Caco-2 (cell line): ENCODE data around the gene CCL1. TPM values are rescaled to one million over a fixed set of nuclear protein-coding genes. Genes with fewer than 3 reads are reported as not detected.

Experiments used
- BruUV-seq: library from RNA; stranded (reverse); fragments of 400-500 nt; replicated peaks from 2 replicates; lab custom pipeline; 2021; lab: Mats Ljungman, UMichigan
- CTCF ChIA-PET: fragments of 300-600 bp; sonication (Branson Sonifier 250); formaldehyde crosslinking; loops from one replicate; lab custom pipeline; 2022; ENCODE audit warnings: antibody characterized with exemption; lab: Charles Lee
- POLR2A ChIA-PET: fragments of 300-600 bp; sonication (Branson Sonifier 250); formaldehyde crosslinking; loops from one replicate; lab custom pipeline; 2022; ENCODE audit warnings: antibody characterized with exemption; lab: Charles Lee
- DNase-seq, 2 experiments: peaks; one replicate each; pipeline versions ENCODE4 v3.0.0 to v3.0.0-alpha.2; 2020 to 2022
- H3K27me3 ChIP-seq: replicated peaks from 2 replicates; pipeline ENCODE4 v1.6.0; 2011; ENCODE audit warnings: low read length; ENCODE audit not compliant: control insufficient read depth, insufficient read depth
- H3K36me3 ChIP-seq: 2 replicates; pipeline ENCODE4 v1.5.1; 2011; ENCODE audit warnings: low read length; ENCODE audit not compliant: control insufficient read depth, insufficient read depth
- H3K4me1 ChIP-seq: fragments of 250-450 bp; sonication (Bioruptor Pico); 2 replicates; pipeline ENCODE4 v1.5.1; 2020; ENCODE audit warnings: mild to moderate bottlenecking
- H3K4me3 ChIP-seq: 2 replicates; pipeline ENCODE4 v1.5.1; 2011; ENCODE audit warnings: low read depth, mild to moderate bottlenecking, control low read depth, low read length
- H3K9me3 ChIP-seq: fragments of 250-450 bp; sonication (Bioruptor Pico); 2 replicates; pipeline ENCODE4 v1.5.1; 2020; ENCODE audit warnings: mild to moderate bottlenecking, moderate library complexity
- H3K27ac Mint-ChIP-seq: one replicate; pipeline ENCODE4 v1.8.0; 2022; ENCODE audit warnings: mixed read lengths; ENCODE audit not compliant: unreplicated experiment
- H3K27me3 Mint-ChIP-seq: one replicate; pipeline ENCODE4 v1.8.0; 2022; ENCODE audit warnings: mixed read lengths; ENCODE audit not compliant: insufficient read depth, unreplicated experiment
- H3K36me3 Mint-ChIP-seq: one replicate; pipeline ENCODE4 v1.8.0; 2022; ENCODE audit warnings: mild to moderate bottlenecking, mixed read lengths; ENCODE audit not compliant: insufficient read depth, unreplicated experiment
- H3K4me1 Mint-ChIP-seq: one replicate; pipeline ENCODE4 v1.8.0; 2022; ENCODE audit warnings: low read depth, mixed read lengths; ENCODE audit not compliant: unreplicated experiment
- H3K4me3 Mint-ChIP-seq: one replicate; pipeline ENCODE4 v1.8.0; 2022; ENCODE audit warnings: mild to moderate bottlenecking, moderate library complexity, mixed read lengths; ENCODE audit not compliant: unreplicated experiment
- H3K9me3 Mint-ChIP-seq: one replicate; pipeline ENCODE4 v1.8.0; 2022; ENCODE audit warnings: mixed read lengths; ENCODE audit not compliant: unreplicated experiment
- CTCF ChIP-seq, 2 experiments: fragments of 200-600 bp in 1 of 2; IDR thresholded peaks; 1 replicate in 1 of 2; 2 replicates in 1 of 2; pipeline versions ENCODE4 v1.5.1 to v1.8.0; 2011 to 2022; ENCODE audit warnings: antibody characterized with exemption in 1 of 2, control low read depth in 1 of 2, inconsistent platforms in 1 of 2, low read depth in 1 of 2, low read length in 1 of 2, mild to moderate bottlenecking in 1 of 2, moderate library complexity in 1 of 2; ENCODE audit not compliant: insufficient read depth in 1 of 2, severe bottlenecking in 1 of 2, unreplicated experiment in 1 of 2
- intact Hi-C: fragments of 100-400 bp; cut with micrococcal nuclease; formaldehyde crosslinking; loops from one replicate; pipeline ENCODE4 v1.10.0; 2022; ENCODE audit not compliant: unreplicated experiment
- total RNA-seq: library from RNA; stranded (reverse); gene quantifications from 2 replicates; pipeline ENCODE4 v1.2.3, GENCODE V29; 2022

The CCL1 gene
- total RNA-seq, 1 experiment from 2014 or later: not detected

- Mint-ChIP-seq H3K9me3 (no peaks in the 10 kb centered on the region), H3K4me3 (no peak overlapping the region), H3K27me3 (peaks cover 14% of the 10 kb centered on the region), H3K27ac (no peak overlapping the region), H3K36me3 (no peaks in the 10 kb centered on the region), H3K4me1 (peaks cover 6% of the 10 kb centered on the region)
- DNase-seq: no peak
- H3K4me1 ChIP-seq: peaks cover 9% of the 10 kb centered on the region; the same call in 1 of the 2 replicates
- POLR2A ChIA-PET: no interaction called here
- no peaks in the 10 kb centered on the region for H3K27me3 ChIP-seq
- no peak overlapping the region for H3K4me3 ChIP-seq
- no peak for TF ChIP-seq CTCF (IDR thresholded peaks at IDR 0.05; ENCODE audit: insufficient read depth in 1 of 2, low read depth in 1 of 2, low read length in 1 of 2, severe bottlenecking in 1 of 2, unreplicated experiment in 1 of 2)
- no TSS peak for BruUV-seq
- intact Hi-C loops: no loop called here
- no peaks in the 10 kb centered on the region for H3K36me3 ChIP-seq
- CTCF ChIA-PET: interaction anchor here (1.3 kb wide), 1 partner anchor 11 kb away, joined by 3 read pairs; no protein-coding TSS in a partner anchor
- H3K9me3 ChIP-seq: no peaks in the 10 kb centered on the region
Measured at GRCh38 chr17:34368196-34368945, 5.3 kb upstream of the CCL1 start.

GRCh38 chr17:34367486-34368195 lies 4.6 kb upstream of the CCL1 start:
- DNase-seq: no peak
- no peaks in the 10 kb centered on the region for H3K9me3 ChIP-seq
- Mint-ChIP-seq H3K27ac (no peak overlapping the region), H3K9me3 (no peaks in the 10 kb centered on the region), H3K4me1 (peaks cover 6% of the 10 kb centered on the region), H3K27me3 (peaks cover 14% of the 10 kb centered on the region), H3K36me3 (no peaks in the 10 kb centered on the region), H3K4me3 (no peak overlapping the region)
- no peak overlapping the region for H3K4me3 ChIP-seq
- CTCF ChIA-PET: interaction anchor here (1.3 kb wide), 1 partner anchor 10 kb away, joined by 3 read pairs; no protein-coding TSS in a partner anchor
- TF ChIP-seq CTCF (IDR thresholded peaks at IDR 0.05; ENCODE audit: insufficient read depth in 1 of 2, low read depth in 1 of 2, low read length in 1 of 2, severe bottlenecking in 1 of 2, unreplicated experiment in 1 of 2): no peak
- intact Hi-C loops: no loop called here
- no TSS peak for BruUV-seq
- POLR2A ChIA-PET: no interaction called here
- no peaks in the 10 kb centered on the region for H3K27me3 ChIP-seq
- peaks cover 9% of the 10 kb centered on the region; the same call in 1 of the 2 replicates for H3K4me1 ChIP-seq
- H3K36me3 ChIP-seq: no peaks in the 10 kb centered on the region

- Histone ChIP-seq H3K9me3 (no peaks in the 10 kb centered on the region), H3K4me1 (peaks cover 9% of the 10 kb centered on the region; the same call in 1 of the 2 replicates), H3K4me3 (no peak overlapping the region), H3K36me3 (no peaks in the 10 kb centered on the region), H3K27me3 (no peaks in the 10 kb centered on the region)
- CTCF ChIA-PET: no interaction called here
- Mint-ChIP-seq H3K4me3 (no peak overlapping the region), H3K36me3 (no peaks in the 10 kb centered on the region), H3K27me3 (peaks cover 14% of the 10 kb centered on the region), H3K4me1 (peaks cover 6% of the 10 kb centered on the region), H3K27ac (no peak overlapping the region), H3K9me3 (no peaks in the 10 kb centered on the region)
- TF ChIP-seq CTCF (IDR thresholded peaks at IDR 0.05; ENCODE audit: insufficient read depth in 1 of 2, low read depth in 1 of 2, low read length in 1 of 2, severe bottlenecking in 1 of 2, unreplicated experiment in 1 of 2): no peak
- POLR2A ChIA-PET: no interaction called here
- DNase-seq: no peak
- no TSS peak for BruUV-seq
- intact Hi-C loops: no loop called here
Measured at GRCh38 chr17:34366529-34367107, 3.6 kb upstream of the CCL1 start.
